SK-N-SH (cell line): ENCODE measurements around the gene HIF3A. TPM values are rescaled to one million over a fixed set of nuclear protein-coding genes. Genes with fewer than 3 reads are reported as not detected.

Source experiments
- CTCF ChIA-PET: fragments of 300-600, 350-600 bp; formaldehyde crosslinking; extraction: SDS; loops from one replicate; lab custom pipeline; 2021; lab: Yijun Ruan, JAX
- POLR2A ChIA-PET: fragments of 350-600 bp; sonication (Branson Sonifier 250); formaldehyde crosslinking; extraction: SDS; loops from one replicate; lab custom pipeline; 2020; ENCODE audit warnings: antibody characterized with exemption, inconsistent platforms; lab: Yijun Ruan, JAX
- DNase-seq: peaks from one replicate; pipeline ENCODE4 v3.0.0; 2012
- H2AFZ ChIP-seq: fragments of 200-600 bp; sonication (generic); 2 replicates; pipeline ENCODE4 v1.8.1; 2016; ENCODE audit warnings: antibody characterized with exemption, mild to moderate bottlenecking, low read depth
- H3F3A ChIP-seq: fragments of 200-600 bp; sonication (generic); replicated peaks from 2 replicates; pipeline ENCODE3; 2016; ENCODE audit warnings: antibody characterized with exemption, mild to moderate bottlenecking; ENCODE audit not compliant: insufficient read depth
- H3K27ac ChIP-seq, 2 experiments: fragments of 200-500 bp in 1 of 2; fragments of 200-600 bp in 1 of 2; sonication (Bioruptor generic) in 1 of 2; sonication (generic), shearing (Covaris generic) in 1 of 2; 2 replicates each; pipeline versions ENCODE4 v1.5.1 to v1.6.1; 2014 to 2016; ENCODE audit warnings: low read depth in 2 of 2, inconsistent platforms in 1 of 2, low read length in 1 of 2, mild to moderate bottlenecking in 1 of 2, mixed read lengths in 1 of 2
- H3K27me3 ChIP-seq: fragments of 200-600 bp; sonication (generic), shearing (Covaris generic); 2 replicates; pipeline ENCODE4 v1.6.1; 2016; ENCODE audit warnings: mixed run types; ENCODE audit not compliant: insufficient read depth
- H3K36me3 ChIP-seq, 2 experiments: fragments of 200-500 bp in 1 of 2; fragments of 200-600 bp in 1 of 2; sonication (Bioruptor generic) in 1 of 2; sonication (generic) in 1 of 2; replicated peaks in 1 of 2; 2 replicates each; pipeline versions ENCODE3 to v1.5.1; 2014 to 2016; ENCODE audit warnings: low read length in 1 of 2, mild to moderate bottlenecking in 1 of 2; ENCODE audit not compliant: insufficient read depth in 2 of 2, control insufficient read depth in 1 of 2
- H3K4me1 ChIP-seq, 2 experiments: fragments of 200-500 bp in 1 of 2; fragments of 200-600 bp in 1 of 2; sonication (Bioruptor generic) in 1 of 2; sonication (generic), shearing (Covaris generic) in 1 of 2; 2 replicates each; pipeline versions ENCODE4 v1.5.1 to v1.6.1; 2014 to 2016; ENCODE audit warnings: low read depth in 1 of 2, low read length in 1 of 2, mixed run types in 1 of 2; ENCODE audit not compliant: insufficient read depth in 2 of 2, control insufficient read depth in 1 of 2
- H3K4me2 ChIP-seq: fragments of 200-600 bp; sonication (generic), shearing (Covaris generic); 2 replicates; pipeline ENCODE4 v1.6.1; 2017; ENCODE audit warnings: mixed run types
- H3K4me3 ChIP-seq, 2 experiments: fragments of 200-500 bp in 1 of 2; fragments of 200-600 bp in 1 of 2; sonication (Bioruptor generic) in 1 of 2; sonication (generic), shearing (Covaris generic) in 1 of 2; 2 replicates each; pipeline versions ENCODE4 v1.5.1 to v1.8.1; 2014 to 2016; ENCODE audit warnings: low read depth in 2 of 2, inconsistent platforms in 1 of 2, low read length in 1 of 2, mild to moderate bottlenecking in 1 of 2, mixed read lengths in 1 of 2, moderate library complexity in 1 of 2
- H3K79me2 ChIP-seq: fragments of 200-600 bp; sonication (generic); 2 replicates; pipeline ENCODE4 v1.8.1; 2017; ENCODE audit warnings: mild to moderate bottlenecking; ENCODE audit not compliant: insufficient read depth
- H3K9ac ChIP-seq: fragments of 200-600 bp; sonication (generic); 2 replicates; pipeline ENCODE4 v1.6.1; 2017; ENCODE audit warnings: mixed run types
- H3K9me2 ChIP-seq: fragments of 200-600 bp; sonication (generic); 2 replicates; pipeline ENCODE4 v1.6.1; 2017; ENCODE audit warnings: mixed run types
- H3K9me3 ChIP-seq: fragments of 200-600 bp; sonication (generic); 2 replicates; pipeline ENCODE4 v1.6.1; 2017; ENCODE audit warnings: mixed run types, mild to moderate bottlenecking, moderate library complexity
- H4K20me1 ChIP-seq: fragments of 200-600 bp; sonication (generic); 2 replicates; pipeline ENCODE4 v1.6.1; 2017; ENCODE audit warnings: mild to moderate bottlenecking, mixed run types; ENCODE audit not compliant: insufficient read depth
- CHD2 ChIP-seq: fragments of 150-350 bp; IDR thresholded peaks from 2 replicates; pipeline ENCODE4 v1.6.1; 2018; ENCODE audit warnings: low read length; ENCODE audit not compliant: partially characterized antibody
- ELF1 ChIP-seq: IDR thresholded peaks from 2 replicates; pipeline ENCODE4 v1.4.0; 2012
- EZH2phosphoT487 ChIP-seq: fragments of 200-600 bp; sonication (generic); IDR thresholded peaks from 2 replicates; pipeline ENCODE4 v1.6.1; 2017; ENCODE audit warnings: low read depth, mixed run types, mild to moderate bottlenecking, antibody characterized with exemption, moderate library complexity, borderline replicate concordance
- FOSL2 ChIP-seq: IDR thresholded peaks from 2 replicates; pipeline ENCODE4 v1.4.0; 2012; ENCODE audit warnings: low read depth, mild to moderate bottlenecking, moderate library complexity, borderline replicate concordance
- FOXJ3 ChIP-seq: sonication (generic); formaldehyde crosslinking; IDR thresholded peaks from 2 replicates; pipeline ENCODE4 v1.5.1; 2020; ENCODE audit warnings: mild to moderate bottlenecking, missing genetic modification reagents
- GABPA ChIP-seq: IDR thresholded peaks from 2 replicates; pipeline ENCODE4 v1.4.0; 2012; ENCODE audit warnings: low read depth, mild to moderate bottlenecking
- MEF2A ChIP-seq: IDR thresholded peaks from 2 replicates; pipeline ENCODE4 v1.4.0; 2012; ENCODE audit warnings: low read depth, borderline replicate concordance
- NRF1 ChIP-seq: IDR thresholded peaks from 2 replicates; pipeline ENCODE4 v1.6.1; 2012; ENCODE audit warnings: low read depth, mild to moderate bottlenecking, low read length
- RXRA ChIP-seq: IDR thresholded peaks from 2 replicates; pipeline ENCODE4 v1.4.0; 2012; ENCODE audit warnings: low read depth, mild to moderate bottlenecking, borderline replicate concordance
- SMC3 ChIP-seq: IDR thresholded peaks from 2 replicates; pipeline ENCODE4 v1.6.1; 2012; ENCODE audit warnings: low read depth, low read length, improper control_type of control experiment
- TEAD4 ChIP-seq: IDR thresholded peaks from 2 replicates; pipeline ENCODE4 v1.4.0; 2012; ENCODE audit warnings: mild to moderate bottlenecking, borderline replicate concordance; ENCODE audit not compliant: insufficient read depth
- WGBS: methylation state at CpG from one replicate; pipeline ENCODE4 v1.1.6; 2017; ENCODE audit warnings: low lambda C conversion rate; 5-methylcytosine and 5-hydroxymethylcytosine counted together
- polyA plus RNA-seq, 3 experiments: library from polyadenylated mRNA; depleted of rRNA; stranded (reverse); fragments of >200 nt; gene quantifications; 2 replicates each; pipeline ENCODE4 v1.2.3, GENCODE V29; 2012
- TF ChIP-seq, protein P1 (sequence below): fragments of 150-350 bp; IDR thresholded peaks from 2 replicates; pipeline ENCODE4 v1.6.1; 2016; ENCODE audit warnings: mild to moderate bottlenecking, low read depth, low read length
- TF ChIP-seq, protein P2 (sequence below): IDR thresholded peaks from 2 replicates; pipeline ENCODE4 v1.4.0; 2012; ENCODE audit warnings: low read depth, borderline replicate concordance
- TF ChIP-seq, protein P3 (sequence below): IDR thresholded peaks from 2 replicates; pipeline ENCODE4; 2012
- TF ChIP-seq, protein P4 (sequence below): IDR thresholded peaks from 2 replicates; pipeline ENCODE4 v1.4.0; 2012; ENCODE audit warnings: low read depth, borderline replicate concordance

The HIF3A gene
- polyA plus RNA-seq, 1 of the 3 experiments (the other 2 are of a cell fraction) = 0.92 TPM

DNA sequence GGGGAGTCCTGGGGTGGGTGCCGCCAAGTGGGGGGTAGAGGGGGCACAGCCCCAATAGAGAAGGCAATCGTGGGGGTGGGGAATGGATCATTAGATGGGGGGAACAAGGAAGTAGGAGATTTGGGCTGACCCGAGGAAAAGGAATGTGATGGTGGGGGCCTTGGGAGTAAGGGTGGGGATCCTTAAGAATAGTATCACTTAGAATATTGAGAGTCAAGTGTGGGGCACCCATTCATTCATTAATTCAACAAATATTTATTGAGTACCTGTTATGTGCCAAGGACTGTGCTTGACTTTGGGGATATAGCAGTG, 50.7 kb downstream of the HIF3A start:
- no peaks in the 10 kb centered on the region for H3K27me3 ChIP-seq
- peaks cover 21 to 34% of the 10 kb centered on the region in 2 experiments for H3K4me1 ChIP-seq
- POLR2A ChIA-PET = interaction anchor here (1.6 kb wide), 1 partner anchor 67 kb away, joined by 3 read pairs; no protein-coding TSS in a partner anchor
- peak overlapping the region; percentile 97 for H3K9ac ChIP-seq
- no peaks in the 10 kb centered on the region for H3K9me3 ChIP-seq
- no peaks in the 10 kb centered on the region for H3K36me3 ChIP-seq
- TF ChIP-seq, protein P1, sequence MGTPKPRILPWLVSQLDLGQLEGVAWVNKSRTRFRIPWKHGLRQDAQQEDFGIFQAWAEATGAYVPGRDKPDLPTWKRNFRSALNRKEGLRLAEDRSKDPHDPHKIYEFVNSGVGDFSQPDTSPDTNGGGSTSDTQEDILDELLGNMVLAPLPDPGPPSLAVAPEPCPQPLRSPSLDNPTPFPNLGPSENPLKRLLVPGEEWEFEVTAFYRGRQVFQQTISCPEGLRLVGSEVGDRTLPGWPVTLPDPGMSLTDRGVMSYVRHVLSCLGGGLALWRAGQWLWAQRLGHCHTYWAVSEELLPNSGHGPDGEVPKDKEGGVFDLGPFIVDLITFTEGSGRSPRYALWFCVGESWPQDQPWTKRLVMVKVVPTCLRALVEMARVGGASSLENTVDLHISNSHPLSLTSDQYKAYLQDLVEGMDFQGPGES = no peak
- no peak for TF ChIP-seq FOXJ3 (CRISPR knock-in tag)
- no peak for TF ChIP-seq GABPA
- no peak for TF ChIP-seq RXRA
- no peak for TF ChIP-seq NRF1
- TF ChIP-seq FOSL2 = no peak
- TF ChIP-seq, protein P2, sequence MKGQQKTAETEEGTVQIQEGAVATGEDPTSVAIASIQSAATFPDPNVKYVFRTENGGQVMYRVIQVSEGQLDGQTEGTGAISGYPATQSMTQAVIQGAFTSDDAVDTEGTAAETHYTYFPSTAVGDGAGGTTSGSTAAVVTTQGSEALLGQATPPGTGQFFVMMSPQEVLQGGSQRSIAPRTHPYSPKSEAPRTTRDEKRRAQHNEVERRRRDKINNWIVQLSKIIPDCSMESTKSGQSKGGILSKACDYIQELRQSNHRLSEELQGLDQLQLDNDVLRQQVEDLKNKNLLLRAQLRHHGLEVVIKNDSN = no peak
- no peak for TF ChIP-seq TEAD4
- no peak for TF ChIP-seq CHD2
- TF ChIP-seq, protein P3, sequence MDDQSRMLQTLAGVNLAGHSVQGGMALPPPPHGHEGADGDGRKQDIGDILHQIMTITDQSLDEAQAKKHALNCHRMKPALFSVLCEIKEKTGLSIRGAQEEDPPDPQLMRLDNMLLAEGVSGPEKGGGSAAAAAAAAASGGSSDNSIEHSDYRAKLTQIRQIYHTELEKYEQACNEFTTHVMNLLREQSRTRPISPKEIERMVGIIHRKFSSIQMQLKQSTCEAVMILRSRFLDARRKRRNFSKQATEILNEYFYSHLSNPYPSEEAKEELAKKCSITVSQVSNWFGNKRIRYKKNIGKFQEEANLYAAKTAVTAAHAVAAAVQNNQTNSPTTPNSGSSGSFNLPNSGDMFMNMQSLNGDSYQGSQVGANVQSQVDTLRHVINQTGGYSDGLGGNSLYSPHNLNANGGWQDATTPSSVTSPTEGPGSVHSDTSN = no peak
- TF ChIP-seq, protein P4, sequence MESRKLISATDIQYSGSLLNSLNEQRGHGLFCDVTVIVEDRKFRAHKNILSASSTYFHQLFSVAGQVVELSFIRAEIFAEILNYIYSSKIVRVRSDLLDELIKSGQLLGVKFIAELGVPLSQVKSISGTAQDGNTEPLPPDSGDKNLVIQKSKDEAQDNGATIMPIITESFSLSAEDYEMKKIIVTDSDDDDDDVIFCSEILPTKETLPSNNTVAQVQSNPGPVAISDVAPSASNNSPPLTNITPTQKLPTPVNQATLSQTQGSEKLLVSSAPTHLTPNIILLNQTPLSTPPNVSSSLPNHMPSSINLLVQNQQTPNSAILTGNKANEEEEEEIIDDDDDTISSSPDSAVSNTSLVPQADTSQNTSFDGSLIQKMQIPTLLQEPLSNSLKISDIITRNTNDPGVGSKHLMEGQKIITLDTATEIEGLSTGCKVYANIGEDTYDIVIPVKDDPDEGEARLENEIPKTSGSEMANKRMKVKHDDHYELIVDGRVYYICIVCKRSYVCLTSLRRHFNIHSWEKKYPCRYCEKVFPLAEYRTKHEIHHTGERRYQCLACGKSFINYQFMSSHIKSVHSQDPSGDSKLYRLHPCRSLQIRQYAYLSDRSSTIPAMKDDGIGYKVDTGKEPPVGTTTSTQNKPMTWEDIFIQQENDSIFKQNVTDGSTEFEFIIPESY = no peak
- TF ChIP-seq EZH2phosphoT487 = no peak
- TF ChIP-seq MEF2A = no peak
- no peak for TF ChIP-seq ELF1
- TF ChIP-seq SMC3 = no peak
- TF ChIP-seq, all 33 proteins: peak for 0
- H4K20me1 ChIP-seq = peaks cover 30% of the 10 kb centered on the region
- H3K27ac ChIP-seq = no peak overlapping the region; a peak in 1 of 4 replicates
- CTCF ChIA-PET = interaction anchor here (0.7 to 2.7 kb wide), 15 partner anchors 9 to 275 kb away, joined by 3 to 26 read pairs (median 5); partner anchors contain the start of gene HIF3A
- H3F3A ChIP-seq = no peaks in the 10 kb centered on the region
- no peak overlapping the region for H2AFZ ChIP-seq
- no peak for DNase-seq
- peak overlapping the region; percentile 88 to 98 for H3K4me3 ChIP-seq
- no peaks in the 10 kb centered on the region for H3K9me2 ChIP-seq
- WGBS = 3% methylated on average over 3 of the region's 3 CpGs
- peaks cover 56% of the 10 kb centered on the region for H3K79me2 ChIP-seq
- peak overlapping the region; percentile 80 for H3K4me2 ChIP-seq
